Measurements from ENCODE around the gene SET.

DNA sequence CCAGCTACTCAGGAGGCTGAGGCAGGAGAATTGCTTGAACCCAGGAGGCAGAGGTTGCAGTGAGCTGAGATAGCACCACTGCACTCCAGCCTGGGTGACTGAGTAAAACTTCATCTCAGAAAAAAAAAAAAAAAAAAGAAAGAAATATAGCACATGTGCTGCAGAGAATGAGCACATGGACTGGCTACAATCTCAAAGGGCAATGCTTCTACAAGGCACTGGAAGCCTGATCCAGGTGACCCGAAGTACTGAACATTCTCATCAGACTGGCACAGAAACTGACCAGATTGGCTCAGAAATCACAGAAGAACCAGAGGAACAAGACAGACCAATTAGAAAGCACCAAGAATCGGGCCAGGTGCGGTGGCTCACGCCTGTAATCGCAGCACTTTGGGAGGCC, 37.2 kb upstream of the SET start:
- TF ChIP-seq, protein P1, sequence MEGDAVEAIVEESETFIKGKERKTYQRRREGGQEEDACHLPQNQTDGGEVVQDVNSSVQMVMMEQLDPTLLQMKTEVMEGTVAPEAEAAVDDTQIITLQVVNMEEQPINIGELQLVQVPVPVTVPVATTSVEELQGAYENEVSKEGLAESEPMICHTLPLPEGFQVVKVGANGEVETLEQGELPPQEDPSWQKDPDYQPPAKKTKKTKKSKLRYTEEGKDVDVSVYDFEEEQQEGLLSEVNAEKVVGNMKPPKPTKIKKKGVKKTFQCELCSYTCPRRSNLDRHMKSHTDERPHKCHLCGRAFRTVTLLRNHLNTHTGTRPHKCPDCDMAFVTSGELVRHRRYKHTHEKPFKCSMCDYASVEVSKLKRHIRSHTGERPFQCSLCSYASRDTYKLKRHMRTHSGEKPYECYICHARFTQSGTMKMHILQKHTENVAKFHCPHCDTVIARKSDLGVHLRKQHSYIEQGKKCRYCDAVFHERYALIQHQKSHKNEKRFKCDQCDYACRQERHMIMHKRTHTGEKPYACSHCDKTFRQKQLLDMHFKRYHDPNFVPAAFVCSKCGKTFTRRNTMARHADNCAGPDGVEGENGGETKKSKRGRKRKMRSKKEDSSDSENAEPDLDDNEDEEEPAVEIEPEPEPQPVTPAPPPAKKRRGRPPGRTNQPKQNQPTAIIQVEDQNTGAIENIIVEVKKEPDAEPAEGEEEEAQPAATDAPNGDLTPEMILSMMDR (IDR thresholded peaks at IDR 0.05): no peak
- no peak for TF ChIP-seq TAF1 (IDR thresholded peaks at IDR 0.05; ENCODE audit: borderline replicate concordance, low read depth, low read length)
- TF ChIP-seq FOXM1 (IDR thresholded peaks at IDR 0.05; ENCODE audit: low read depth): no peak
- no peak for TF ChIP-seq EZH2phosphoT487 (IDR thresholded peaks at IDR 0.05; ENCODE audit: borderline replicate concordance, low read depth)
- TF ChIP-seq, protein P2, sequence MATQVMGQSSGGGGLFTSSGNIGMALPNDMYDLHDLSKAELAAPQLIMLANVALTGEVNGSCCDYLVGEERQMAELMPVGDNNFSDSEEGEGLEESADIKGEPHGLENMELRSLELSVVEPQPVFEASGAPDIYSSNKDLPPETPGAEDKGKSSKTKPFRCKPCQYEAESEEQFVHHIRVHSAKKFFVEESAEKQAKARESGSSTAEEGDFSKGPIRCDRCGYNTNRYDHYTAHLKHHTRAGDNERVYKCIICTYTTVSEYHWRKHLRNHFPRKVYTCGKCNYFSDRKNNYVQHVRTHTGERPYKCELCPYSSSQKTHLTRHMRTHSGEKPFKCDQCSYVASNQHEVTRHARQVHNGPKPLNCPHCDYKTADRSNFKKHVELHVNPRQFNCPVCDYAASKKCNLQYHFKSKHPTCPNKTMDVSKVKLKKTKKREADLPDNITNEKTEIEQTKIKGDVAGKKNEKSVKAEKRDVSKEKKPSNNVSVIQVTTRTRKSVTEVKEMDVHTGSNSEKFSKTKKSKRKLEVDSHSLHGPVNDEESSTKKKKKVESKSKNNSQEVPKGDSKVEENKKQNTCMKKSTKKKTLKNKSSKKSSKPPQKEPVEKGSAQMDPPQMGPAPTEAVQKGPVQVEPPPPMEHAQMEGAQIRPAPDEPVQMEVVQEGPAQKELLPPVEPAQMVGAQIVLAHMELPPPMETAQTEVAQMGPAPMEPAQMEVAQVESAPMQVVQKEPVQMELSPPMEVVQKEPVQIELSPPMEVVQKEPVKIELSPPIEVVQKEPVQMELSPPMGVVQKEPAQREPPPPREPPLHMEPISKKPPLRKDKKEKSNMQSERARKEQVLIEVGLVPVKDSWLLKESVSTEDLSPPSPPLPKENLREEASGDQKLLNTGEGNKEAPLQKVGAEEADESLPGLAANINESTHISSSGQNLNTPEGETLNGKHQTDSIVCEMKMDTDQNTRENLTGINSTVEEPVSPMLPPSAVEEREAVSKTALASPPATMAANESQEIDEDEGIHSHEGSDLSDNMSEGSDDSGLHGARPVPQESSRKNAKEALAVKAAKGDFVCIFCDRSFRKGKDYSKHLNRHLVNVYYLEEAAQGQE (IDR thresholded peaks at IDR 0.05; ENCODE audit: low read depth, low read length): no peak
- TF ChIP-seq EP300 (IDR thresholded peaks at IDR 0.05; ENCODE audit: borderline replicate concordance in 1 of 2, low read depth in 1 of 2, low read length in 1 of 2): no peak
- no peak for TF ChIP-seq RAD21 (IDR thresholded peaks at IDR 0.05; ENCODE audit: low read length)

Measured in SK-N-SH (cell line).